ENCODE results near the gene ZNF410. TPM values are rescaled to one million over a fixed set of nuclear protein-coding genes. Genes with fewer than 3 reads are reported as not detected.
"Not testable (repeated sequence)": the region's sequence is repeated elsewhere in the genome, so short reads cannot be mapped to it uniquely, and the experiment has no call there.

Gene ZNF410
- total RNA-seq, 2 experiments from 2014 or later = 49.3 to 51.7 TPM

DNA sequence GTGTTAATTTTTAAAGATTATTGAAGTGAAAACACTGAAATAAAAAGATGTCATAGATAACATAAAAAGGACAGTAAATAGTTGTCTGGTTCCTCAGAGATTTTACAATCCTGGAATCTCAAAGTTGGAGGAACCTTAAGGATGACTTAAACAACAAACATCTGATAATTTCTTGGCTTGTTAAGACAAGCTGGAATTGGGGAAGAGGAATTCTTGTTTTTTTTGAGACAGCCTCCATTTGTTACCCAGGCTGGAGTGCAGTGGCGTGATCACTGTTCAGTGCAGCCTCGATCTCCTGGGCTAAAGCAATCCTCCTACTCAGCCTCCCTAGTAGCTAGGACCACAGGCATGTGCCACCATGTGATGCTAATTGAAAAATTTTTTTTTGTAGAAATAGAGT, 2.3 kb downstream of the ZNF410 start:
- H3K9me3 Mint-ChIP-seq = no peaks in the 10 kb centered on the region
- ChIA-PET CTCF (interaction anchor here (0.7 to 1.0 kb wide), 2 partner anchors 9 to 13 kb away, joined by 3 read pairs; no protein-coding TSS in a partner anchor), POLR2A (no interaction called here)
- peaks cover 46% of the 10 kb centered on the region for H3K4me1 Mint-ChIP-seq
- H3K36me3 Mint-ChIP-seq (ENCODE audit: low read depth) = peaks cover 11% of the 10 kb centered on the region
- peak overlapping the region; percentile 98 for H3K4me3 Mint-ChIP-seq
- DNase-seq = no peak
- no peaks in the 10 kb centered on the region for H3K27me3 Mint-ChIP-seq
- H3K27ac Mint-ChIP-seq = no peak overlapping the region

DNA sequence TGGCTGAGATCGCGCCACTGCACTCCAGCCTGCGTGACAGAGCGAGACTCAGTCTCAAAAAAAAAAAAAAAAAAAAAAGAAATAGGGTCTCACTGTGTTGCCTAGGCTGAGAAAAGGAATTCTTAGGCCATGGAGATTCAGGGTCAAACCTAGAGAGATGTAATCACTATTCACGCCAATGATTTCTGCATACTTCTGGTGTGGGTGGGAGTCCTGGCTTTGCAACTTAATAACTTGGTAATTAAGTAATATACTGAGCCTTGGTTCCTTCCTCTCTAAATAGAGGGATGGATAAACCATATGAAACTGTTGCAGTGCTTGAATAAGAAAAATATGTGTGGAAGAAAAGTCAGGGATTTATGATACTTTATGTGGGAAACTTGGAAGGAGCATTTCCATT, 2.7 kb downstream of the ZNF410 start:
- H3K36me3 Mint-ChIP-seq (ENCODE audit: low read depth) = peaks cover 13% of the 10 kb centered on the region
- ChIA-PET CTCF (interaction anchor here (0.6 to 1.0 kb wide), 4 partner anchors 9 to 451 kb away, joined by 3 to 4 read pairs (median 3); no protein-coding TSS in a partner anchor), POLR2A (no interaction called here)
- no peaks in the 10 kb centered on the region for H3K9me3 Mint-ChIP-seq
- no peak for DNase-seq
- H3K4me3 Mint-ChIP-seq = no peak overlapping the region
- H3K27me3 Mint-ChIP-seq = no peaks in the 10 kb centered on the region
- H3K27ac Mint-ChIP-seq = no peak overlapping the region
- H3K4me1 Mint-ChIP-seq = peaks cover 46% of the 10 kb centered on the region

DNA sequence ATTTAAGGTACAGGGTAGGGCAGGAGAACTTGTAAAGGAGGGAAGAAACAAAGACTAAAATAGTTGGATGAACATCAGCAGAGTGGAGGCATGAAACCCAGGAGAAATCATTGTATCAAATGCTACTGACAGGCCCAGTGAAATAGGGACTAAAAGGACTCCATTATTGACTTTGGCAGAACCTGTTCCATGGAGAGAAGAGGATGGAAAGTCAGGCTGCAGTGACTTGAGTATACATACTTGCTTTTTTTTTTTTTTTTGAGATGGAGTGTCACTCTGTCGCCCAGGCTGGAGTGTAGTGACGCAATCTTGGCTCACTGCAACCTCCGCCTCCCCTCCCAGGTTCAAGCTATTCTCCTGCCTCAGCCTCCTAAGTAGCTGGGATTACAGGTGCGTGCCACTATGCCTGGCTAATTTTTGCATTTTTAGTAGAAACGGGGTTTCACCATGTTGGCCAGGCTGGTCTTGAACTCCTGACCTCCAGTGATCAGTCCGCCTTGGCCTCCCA, 7.6 kb downstream of the ZNF410 start:
- H3K4me3 Mint-ChIP-seq, DNase-seq, H3K27ac Mint-ChIP-seq, H3K9me3 Mint-ChIP-seq, POLR2A ChIA-PET, H3K27me3 Mint-ChIP-seq, CTCF ChIA-PET: not testable (repeated sequence)
- H3K4me1 Mint-ChIP-seq = peaks cover 12% of the 10 kb centered on the region
- H3K36me3 Mint-ChIP-seq (ENCODE audit: low read depth) = peaks cover 35% of the 10 kb centered on the region

DNA sequence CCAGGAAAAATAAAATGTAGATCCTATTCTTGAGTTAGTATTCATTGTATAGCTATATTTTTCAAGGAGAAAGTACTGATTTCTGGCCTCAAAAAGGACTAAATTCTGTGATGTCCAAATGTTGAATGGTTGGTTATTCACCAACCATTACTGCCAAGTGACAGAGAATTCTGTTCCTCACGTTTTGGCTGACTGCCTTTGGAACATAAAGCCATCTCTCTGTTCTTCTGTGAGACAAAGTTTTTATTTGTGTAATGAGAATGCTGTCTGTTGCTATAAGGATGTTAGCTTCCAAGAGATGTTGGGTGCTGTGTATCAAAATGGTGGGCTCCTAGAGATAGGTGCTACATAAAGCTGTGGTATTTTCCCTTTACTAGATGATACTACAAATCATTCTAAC, 9.3 kb downstream of the ZNF410 start:
- ChIA-PET POLR2A (no interaction called here), CTCF (interaction anchor here (0.8 to 1.5 kb wide), 6 partner anchors 9 to 44 kb away, joined by 3 to 4 read pairs (median 3); partner anchors contain the start of genes PTGR2 and ZNF410)
- no peaks in the 10 kb centered on the region for H3K27me3 Mint-ChIP-seq
- no peak for DNase-seq
- no peak overlapping the region for H3K27ac Mint-ChIP-seq
- H3K36me3 Mint-ChIP-seq (ENCODE audit: low read depth) = peaks cover 38% of the 10 kb centered on the region
- H3K9me3 Mint-ChIP-seq = no peaks in the 10 kb centered on the region
- peaks cover 6% of the 10 kb centered on the region for H3K4me1 Mint-ChIP-seq
- no peak overlapping the region for H3K4me3 Mint-ChIP-seq

DNA sequence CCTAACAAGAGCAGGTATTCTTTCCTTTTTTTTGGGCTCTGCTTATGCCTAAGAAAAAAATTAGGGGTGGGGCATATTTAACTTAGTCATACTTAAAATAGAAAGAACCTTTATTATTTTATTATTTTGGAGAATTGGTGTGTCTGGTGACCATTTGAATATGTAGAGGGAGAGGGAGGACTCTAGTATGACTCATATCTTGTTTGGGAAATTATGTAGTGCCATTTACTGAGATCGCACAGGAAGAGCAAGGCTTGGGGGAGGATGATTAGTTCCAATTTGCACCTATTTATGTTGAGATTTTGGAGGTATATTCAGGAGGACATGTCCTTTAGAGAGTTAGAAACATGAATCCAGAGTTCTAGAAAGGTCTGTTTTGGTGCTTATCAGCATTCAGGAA, 9.9 kb downstream of the ZNF410 start:
- Mint-ChIP-seq H3K4me1 (peaks cover 4% of the 10 kb centered on the region), H3K27ac (no peak overlapping the region), H3K36me3 (ENCODE audit: low read depth) (peaks cover 40% of the 10 kb centered on the region), H3K4me3 (no peak overlapping the region), H3K27me3 (no peaks in the 10 kb centered on the region), H3K9me3 (no peaks in the 10 kb centered on the region)
- ChIA-PET CTCF (interaction anchor here (0.8 to 1.2 kb wide), 7 partner anchors 9 to 45 kb away, joined by 3 to 4 read pairs (median 3); partner anchors contain the start of genes PTGR2 and ZNF410), POLR2A (no interaction called here)
- no peak for DNase-seq

- H3K4me3 Mint-ChIP-seq = no peak overlapping the region
- no peak overlapping the region for H3K27ac Mint-ChIP-seq
- H3K27me3 Mint-ChIP-seq = no peaks in the 10 kb centered on the region
- ChIA-PET POLR2A (no interaction called here), CTCF (no interaction called here)
- no peaks in the 10 kb centered on the region for H3K4me1 Mint-ChIP-seq
- H3K36me3 Mint-ChIP-seq (ENCODE audit: low read depth) = peaks cover 37% of the 10 kb centered on the region
- no peak for DNase-seq
- no peaks in the 10 kb centered on the region for H3K9me3 Mint-ChIP-seq
These were observed 16.4 kb downstream of the ZNF410 start for GRCh38 chr14:73903028-73903427.

- Mint-ChIP-seq H3K27me3 (no peaks in the 10 kb centered on the region), H3K9me3 (peaks cover 6% of the 10 kb centered on the region), H3K36me3 (ENCODE audit: low read depth) (peaks cover 69% of the 10 kb centered on the region), H3K4me3 (no peak overlapping the region), H3K4me1 (no peaks in the 10 kb centered on the region), H3K27ac (no peak overlapping the region)
- DNase-seq = no peak
- POLR2A ChIA-PET = no interaction called here
- CTCF ChIA-PET = no interaction called here
These were observed 23.0 kb downstream of the ZNF410 start for GRCh38 chr14:73909681-73910080.

DNA sequence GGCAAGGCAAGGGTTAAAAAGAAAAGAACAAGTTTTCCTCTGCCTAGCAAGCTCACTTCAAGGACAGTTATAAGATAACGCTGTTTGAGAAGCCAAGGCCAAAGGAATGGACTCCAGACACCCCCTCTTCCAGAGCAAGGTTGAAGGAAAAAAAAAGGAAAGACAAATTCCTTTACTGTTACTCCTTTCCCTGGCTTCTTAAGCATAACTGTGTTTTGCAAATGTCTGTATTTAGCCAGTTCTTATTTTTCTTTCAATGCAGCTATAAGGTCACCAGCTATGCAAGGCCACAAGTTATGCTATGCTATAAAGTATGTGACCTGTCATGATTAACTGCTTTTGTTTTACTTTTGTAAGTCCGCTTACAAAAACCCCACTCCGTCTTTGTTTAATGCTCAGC, 26.6 kb downstream of the ZNF410 start:
- ChIA-PET POLR2A (no interaction called here), CTCF (interaction anchor here (1.2 kb wide), 1 partner anchor 19 kb away, joined by 4 read pairs; no protein-coding TSS in a partner anchor)
- H3K27me3 Mint-ChIP-seq = no peaks in the 10 kb centered on the region
- H3K4me1 Mint-ChIP-seq = peaks cover 2% of the 10 kb centered on the region
- H3K9me3 Mint-ChIP-seq = peaks cover 6% of the 10 kb centered on the region
- peaks cover 69% of the 10 kb centered on the region for H3K36me3 Mint-ChIP-seq (ENCODE audit: low read depth)
- no peak overlapping the region for H3K27ac Mint-ChIP-seq
- DNase-seq = no peak
- no peak overlapping the region for H3K4me3 Mint-ChIP-seq

GRCh38 chr14:73916324-73916723, 29.7 kb downstream of the ZNF410 start:
- H3K27me3 Mint-ChIP-seq = no peaks in the 10 kb centered on the region
- CTCF ChIA-PET = interaction anchor here (0.6 to 1.4 kb wide), 3 partner anchors 12 to 319 kb away, joined by 3 to 4 read pairs (median 4); no protein-coding TSS in a partner anchor
- H3K4me3 Mint-ChIP-seq = no peak overlapping the region
- peaks cover 2% of the 10 kb centered on the region for H3K4me1 Mint-ChIP-seq
- H3K27ac Mint-ChIP-seq = no peak overlapping the region
- peaks cover 57% of the 10 kb centered on the region for H3K36me3 Mint-ChIP-seq (ENCODE audit: low read depth)
- POLR2A ChIA-PET = no interaction called here
- peaks cover 6% of the 10 kb centered on the region for H3K9me3 Mint-ChIP-seq
- no peak for DNase-seq

- H3K9me3 Mint-ChIP-seq, H3K4me1 Mint-ChIP-seq, DNase-seq, H3K27me3 Mint-ChIP-seq, H3K4me3 Mint-ChIP-seq, POLR2A ChIA-PET, H3K27ac Mint-ChIP-seq: not testable (repeated sequence)
- CTCF ChIA-PET = interaction anchor here (0.9 kb wide), 1 partner anchor 14 kb away, joined by 3 read pairs; no protein-coding TSS in a partner anchor
- H3K36me3 Mint-ChIP-seq (ENCODE audit: low read depth) = peaks cover 50% of the 10 kb centered on the region
These were observed 32.8 kb downstream of the ZNF410 start for GRCh38 chr14:73919457-73919856.

- Mint-ChIP-seq H3K27ac (no peak overlapping the region), H3K4me3 (no peak overlapping the region), H3K27me3 (no peaks in the 10 kb centered on the region), H3K9me3 (no peaks in the 10 kb centered on the region), H3K4me1 (no peaks in the 10 kb centered on the region), H3K36me3 (ENCODE audit: low read depth) (peaks cover 59% of the 10 kb centered on the region)
- ChIA-PET POLR2A (no interaction called here), CTCF (interaction anchor here (0.6 to 1.0 kb wide), 4 partner anchors 28 to 1654 kb away, joined by 3 to 4 read pairs (median 3); no protein-coding TSS in a partner anchor)
- no peak for DNase-seq
These were observed 37.7 kb downstream of the ZNF410 start for GRCh38 chr14:73924337-73924736.

GRCh38 chr14:73935666-73936065, 49.0 kb downstream of the ZNF410 start:
- no peak overlapping the region for H3K27ac Mint-ChIP-seq
- peaks cover 26% of the 10 kb centered on the region for H3K36me3 Mint-ChIP-seq (ENCODE audit: low read depth)
- ChIA-PET CTCF (interaction anchor here (0.8 to 1.0 kb wide), 3 partner anchors 9 to 19 kb away, joined by 3 to 4 read pairs (median 3); no protein-coding TSS in a partner anchor), POLR2A (no interaction called here)
- DNase-seq = no peak
- H3K4me1 Mint-ChIP-seq = peaks cover 8% of the 10 kb centered on the region
- no peaks in the 10 kb centered on the region for H3K9me3 Mint-ChIP-seq
- no peak overlapping the region for H3K4me3 Mint-ChIP-seq
- H3K27me3 Mint-ChIP-seq = no peaks in the 10 kb centered on the region

GRCh38 chr14:73936548-73936947, 49.9 kb downstream of the ZNF410 start:
- DNase-seq = no peak
- ChIA-PET CTCF (no interaction called here), POLR2A (no interaction called here)
- Mint-ChIP-seq H3K27me3 (no peaks in the 10 kb centered on the region), H3K4me3 (no peak overlapping the region), H3K27ac (no peak overlapping the region), H3K4me1 (peaks cover 2% of the 10 kb centered on the region), H3K36me3 (ENCODE audit: low read depth) (peaks cover 20% of the 10 kb centered on the region), H3K9me3 (no peaks in the 10 kb centered on the region)

DNA sequence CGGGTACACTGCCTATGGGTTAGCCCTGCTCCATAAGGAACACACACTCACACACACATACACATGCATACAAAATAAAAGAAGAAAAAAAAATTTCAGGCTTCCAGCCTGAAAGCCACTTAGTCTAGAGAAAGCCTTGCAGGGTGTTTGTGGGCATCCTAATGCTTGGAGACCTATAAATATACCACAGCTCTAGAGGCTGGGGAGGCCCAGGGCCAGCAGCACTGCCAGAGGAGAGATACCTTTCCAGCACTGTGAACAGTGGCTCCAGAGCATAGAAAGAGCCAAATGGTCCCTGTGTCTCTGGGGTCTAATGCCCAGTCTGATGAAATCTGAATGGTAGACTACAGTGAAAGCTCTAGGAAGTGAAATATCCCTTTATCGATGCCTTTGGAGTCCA, 50.4 kb downstream of the ZNF410 start:
- H3K4me3 Mint-ChIP-seq = no peak overlapping the region
- POLR2A ChIA-PET = no interaction called here
- no peak for DNase-seq
- H3K36me3 Mint-ChIP-seq (ENCODE audit: low read depth) = peaks cover 16% of the 10 kb centered on the region
- peaks cover 2% of the 10 kb centered on the region for H3K4me1 Mint-ChIP-seq
- no peaks in the 10 kb centered on the region for H3K27me3 Mint-ChIP-seq
- no peaks in the 10 kb centered on the region for H3K9me3 Mint-ChIP-seq
- CTCF ChIA-PET = no interaction called here
- no peak overlapping the region for H3K27ac Mint-ChIP-seq
